Loucy (cell line): Measurements from ENCODE around the gene PTPRN2.

Experiments used
- H2AFZ ChIP-seq: fragments of 200-600 bp; sonication (generic); 2 replicates; pipeline ENCODE4 v1.6.0; 2016; ENCODE audit warnings: antibody characterized with exemption, mild to moderate bottlenecking, low read length, moderate library complexity
- H3F3A ChIP-seq: fragments of 200-600 bp; 2 replicates; pipeline ENCODE4 v1.6.0; 2016; ENCODE audit warnings: antibody characterized with exemption, low read depth, mild to moderate bottlenecking
- H3K27me3 ChIP-seq: fragments of 200-600 bp; sonication (generic); 2 replicates; pipeline ENCODE4 v1.6.1; 2014; ENCODE audit warnings: low read length, mild to moderate bottlenecking; ENCODE audit not compliant: insufficient read depth, poor library complexity, severe bottlenecking
- H3K36me3 ChIP-seq: fragments of 200-600 bp; sonication (generic); 2 replicates; pipeline ENCODE4 v1.6.1; 2016; ENCODE audit warnings: low read length; ENCODE audit not compliant: insufficient read depth
- H3K4me1 ChIP-seq: fragments of 200-600 bp; sonication (generic); 2 replicates; pipeline ENCODE4 v1.5.1; 2014; ENCODE audit warnings: low read length, mild to moderate bottlenecking; ENCODE audit not compliant: insufficient read depth, poor library complexity, severe bottlenecking
- H3K4me2 ChIP-seq: fragments of 200-600 bp; sonication (generic); 2 replicates; pipeline ENCODE4 v1.6.0; 2014; ENCODE audit warnings: antibody characterized with exemption, low read length, low read depth, mild to moderate bottlenecking; ENCODE audit not compliant: poor library complexity, severe bottlenecking
- H3K4me3 ChIP-seq: fragments of 200-600 bp; sonication (generic); 2 replicates; pipeline ENCODE4 v1.5.1; 2014; ENCODE audit warnings: low read length, mild to moderate bottlenecking, mixed read lengths; ENCODE audit not compliant: poor library complexity, severe bottlenecking
- H3K79me2 ChIP-seq: fragments of 200-600 bp; sonication (generic); 2 replicates; pipeline ENCODE4 v1.6.1; 2014; ENCODE audit warnings: low read length; ENCODE audit not compliant: insufficient read depth
- H3K9ac ChIP-seq: fragments of 200-600 bp; sonication (generic); 2 replicates; pipeline ENCODE4 v1.6.0; 2014; ENCODE audit warnings: mild to moderate bottlenecking, low read depth, low read length, moderate library complexity; ENCODE audit not compliant: poor library complexity, severe bottlenecking
- H3K9me2 ChIP-seq: fragments of 200-600 bp; sonication (generic); replicated peaks from 2 replicates; pipeline ENCODE4 v1.6.1; 2016; ENCODE audit warnings: low read depth, low read length, mixed read lengths
- H3K9me3 ChIP-seq: fragments of 200-600 bp; sonication (generic); 2 replicates; pipeline ENCODE4 v1.6.1; 2014; ENCODE audit warnings: mild to moderate bottlenecking, antibody characterized with exemption, low read length, low read depth; ENCODE audit not compliant: insufficient read depth
- H4K20me1 ChIP-seq: fragments of 200-600 bp; sonication (generic); 2 replicates; pipeline ENCODE4 v1.6.0; 2014; ENCODE audit warnings: antibody characterized with exemption, low read length, mild to moderate bottlenecking; ENCODE audit not compliant: insufficient read depth, poor library complexity, severe bottlenecking
- CTCF ChIP-seq: fragments of 200-600 bp; sonication (generic); conservative IDR thresholded peaks from 2 replicates; pipeline ENCODE4 v1.5.1; 2014; ENCODE audit warnings: mild to moderate bottlenecking, antibody characterized with exemption, low read length
- EZH2phosphoT487 ChIP-seq: fragments of 200-600 bp; IDR thresholded peaks from 2 replicates; pipeline ENCODE4 v1.6.1; 2018; ENCODE audit warnings: antibody characterized with exemption, mild to moderate bottlenecking, moderate library complexity, borderline replicate concordance

The PTPRN2 gene

DNA sequence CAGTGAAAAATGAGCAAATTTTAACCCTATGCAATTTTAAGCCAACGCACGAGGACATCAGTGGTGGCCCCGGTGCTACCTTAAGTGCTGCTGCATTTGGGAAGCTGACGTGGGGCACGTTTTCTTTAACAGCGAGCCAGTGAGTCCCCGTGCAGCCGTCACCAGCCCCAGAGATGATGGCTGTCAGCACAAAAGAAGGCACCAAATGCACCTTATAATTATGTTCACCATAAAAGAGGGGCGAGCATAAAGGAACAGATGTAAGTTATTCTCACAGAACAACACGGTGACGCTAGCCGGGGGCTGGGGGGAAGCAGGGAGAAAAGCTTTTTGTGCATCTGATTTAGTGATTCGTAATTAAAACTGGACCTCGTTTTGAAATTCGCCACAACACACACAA is 990.7 kb downstream of the PTPRN2 start:
- Histone ChIP-seq H3K9ac (no peak overlapping the region), H4K20me1 (no peaks in the 10 kb centered on the region), H3K27me3 (no peaks in the 10 kb centered on the region), H3K4me3 (no peak overlapping the region), H3K4me1 (no peaks in the 10 kb centered on the region), H2AFZ (no peak overlapping the region), H3F3A (no peaks in the 10 kb centered on the region), H3K4me2 (no peak overlapping the region), H3K79me2 (no peaks in the 10 kb centered on the region), H3K9me2 (no peaks in the 10 kb centered on the region), H3K9me3 (no peaks in the 10 kb centered on the region; the same call in 1 of the 2 replicates), H3K36me3 (peaks cover 4% of the 10 kb centered on the region; the same call in 1 of the 2 replicates)
- TF ChIP-seq EZH2phosphoT487 (no peak), CTCF (no peak)

- TF ChIP-seq EZH2phosphoT487 (no peak), CTCF (no peak)
- no peaks in the 10 kb centered on the region for H3F3A ChIP-seq
- no peaks in the 10 kb centered on the region for H3K27me3 ChIP-seq
- H3K79me2 ChIP-seq, result no peaks in the 10 kb centered on the region
- H3K4me1 ChIP-seq, result no peaks in the 10 kb centered on the region
- no peaks in the 10 kb centered on the region; the same call in 1 of the 2 replicates for H3K9me3 ChIP-seq
- no peaks in the 10 kb centered on the region for H3K9me2 ChIP-seq
- peaks cover 4% of the 10 kb centered on the region; the same call in 1 of the 2 replicates for H3K36me3 ChIP-seq
- H3K9ac ChIP-seq, result no peak overlapping the region
- no peak overlapping the region for H3K4me3 ChIP-seq
- H4K20me1 ChIP-seq, result no peaks in the 10 kb centered on the region
- H2AFZ ChIP-seq, result no peak overlapping the region
- no peak overlapping the region for H3K4me2 ChIP-seq
Observed at GRCh38 chr7:157596471-157596870, 991.2 kb downstream of the PTPRN2 start.

- H3K9ac ChIP-seq, result no peak overlapping the region
- H2AFZ ChIP-seq, result no peak overlapping the region
- no peak for TF ChIP-seq EZH2phosphoT487
- TF ChIP-seq CTCF, result no peak
- H3K36me3 ChIP-seq, result peaks cover 4% of the 10 kb centered on the region; the same call in 1 of the 2 replicates
- no peak overlapping the region for H3K4me2 ChIP-seq
- H3K9me2 ChIP-seq, result no peaks in the 10 kb centered on the region
- no peaks in the 10 kb centered on the region for H3F3A ChIP-seq
- no peaks in the 10 kb centered on the region for H4K20me1 ChIP-seq
- no peaks in the 10 kb centered on the region for H3K27me3 ChIP-seq
- H3K4me3 ChIP-seq, result no peak overlapping the region
- H3K9me3 ChIP-seq, result no peaks in the 10 kb centered on the region; the same call in 1 of the 2 replicates
- H3K4me1 ChIP-seq, result no peaks in the 10 kb centered on the region
- H3K79me2 ChIP-seq, result no peaks in the 10 kb centered on the region
Observed at GRCh38 chr7:157596026-157596425, 991.6 kb downstream of the PTPRN2 start.
